Mesodermal cell (in vitro differentiated cells): Measurements from ENCODE around the gene KIF27. TPM values are rescaled to one million over a fixed set of nuclear protein-coding genes. Genes with fewer than 3 reads are reported as not detected.

ENCODE experiments used
- H3K27ac ChIP-seq: 2 replicates; pipeline ENCODE4 v1.7.0; 2013; ENCODE audit warnings: mild to moderate bottlenecking, low read depth, low read length, moderate library complexity; ENCODE audit not compliant: severe bottlenecking
- H3K36me3 ChIP-seq: 2 replicates; pipeline ENCODE4 v1.7.1; 2013; ENCODE audit warnings: mild to moderate bottlenecking, low read length, moderate library complexity; ENCODE audit not compliant: control insufficient read depth, insufficient read depth
- H3K4me1 ChIP-seq: one replicate; pipeline ENCODE4 v1.7.1; 2013; ENCODE audit warnings: mild to moderate bottlenecking, low read length; ENCODE audit not compliant: insufficient read depth, control insufficient read depth, poor library complexity, severe bottlenecking
- H3K4me3 ChIP-seq: 2 replicates; pipeline ENCODE4 v1.7.0; 2013; ENCODE audit warnings: low read length, control low read depth, mild to moderate bottlenecking; ENCODE audit not compliant: insufficient read depth, poor library complexity, severe bottlenecking; ENCODE audit errors: extremely low read depth
- H3K9me3 ChIP-seq: 2 replicates; pipeline ENCODE4 v1.7.1; 2013; ENCODE audit warnings: mild to moderate bottlenecking, low read length, moderate library complexity; ENCODE audit not compliant: control insufficient read depth
- WGBS, 2 experiments: methylation state at CpG; one replicate each; pipeline ENCODE4 v1.1.5; 2013; ENCODE audit warnings: missing lambda C conversion rate in 2 of 2; ENCODE audit not compliant: insufficient coverage in 2 of 2; 5-methylcytosine and 5-hydroxymethylcytosine counted together
- polyA plus RNA-seq, 2 experiments: library from polyadenylated mRNA; stranded (reverse); fragments of 50-300 nt; gene quantifications; one replicate each; pipeline ENCODE4 v1.2.3, GENCODE V29; 2013

Gene KIF27
- polyA plus RNA-seq (2013, experiment 1 of 2), result 4.0 TPM
- 6.8 TPM for polyA plus RNA-seq (2013, experiment 2 of 2)

- Histone ChIP-seq H3K4me1 (no peaks in the 10 kb centered on the region), H3K36me3 (peaks cover 5% of the 10 kb centered on the region), H3K9me3 (no peaks in the 10 kb centered on the region), H3K4me3 (peak within 1 kb of the TSS; percentile 58), H3K27ac (peak within 1 kb of the TSS; percentile 98)
- 0 to 1% methylated on average over 55 to 74 of the region's 92 CpGs for WGBS, 2 experiments
Observed at GRCh38 chr9:83920927-83921707, at the start of gene KIF27. Gene KIF27, minus strand, starts transcription at chr9:83921432. Its CDS starts 5,841 bp downstream, at chr9:83915591.

GRCh38 chr9:83969602-83970001 lies 48.4 kb upstream of the KIF27 start:
- H3K4me3 ChIP-seq, result no peak overlapping the region
- no peaks in the 10 kb centered on the region for H3K9me3 ChIP-seq
- H3K36me3 ChIP-seq, result peaks cover 78% of the 10 kb centered on the region
- 100% methylated on average over 2 of the region's 3 CpGs for WGBS, 2 experiments
- H3K27ac ChIP-seq, result no peak overlapping the region
- no peaks in the 10 kb centered on the region for H3K4me1 ChIP-seq

- Histone ChIP-seq H3K27ac (no peak overlapping the region), H3K36me3 (peaks cover 54% of the 10 kb centered on the region), H3K4me1 (no peaks in the 10 kb centered on the region), H3K9me3 (no peaks in the 10 kb centered on the region), H3K4me3 (no peak overlapping the region)
- WGBS, 2 experiments, result 83 to 100% methylated on average over 1 of the region's 1 CpG
Observed at GRCh38 chr9:83967073-83967472, 45.8 kb upstream of the KIF27 start.

GRCh38 chr9:83966209-83966582 lies 45.0 kb upstream of the KIF27 start:
- Histone ChIP-seq H3K27ac (peak overlapping the region; percentile 25), H3K9me3 (no peaks in the 10 kb centered on the region), H3K4me1 (no peaks in the 10 kb centered on the region), H3K4me3 (no peak overlapping the region), H3K36me3 (peaks cover 45% of the 10 kb centered on the region)
- WGBS, 2 experiments, result 95 to 97% methylated on average over 6 to 7 of the region's 8 CpGs

GRCh38 chr9:83965350-83966208 lies 44.3 kb upstream of the KIF27 start:
- H3K4me1 ChIP-seq, result no peaks in the 10 kb centered on the region
- no peaks in the 10 kb centered on the region for H3K9me3 ChIP-seq
- peak overlapping the region; percentile 67 for H3K27ac ChIP-seq
- H3K36me3 ChIP-seq, result peaks cover 39% of the 10 kb centered on the region
- 85 to 86% methylated on average over 6 to 10 of the region's 11 CpGs for WGBS, 2 experiments
- no peak overlapping the region for H3K4me3 ChIP-seq

- no peaks in the 10 kb centered on the region for H3K9me3 ChIP-seq
- H3K4me3 ChIP-seq, result no peak overlapping the region
- no peaks in the 10 kb centered on the region for H3K4me1 ChIP-seq
- H3K27ac ChIP-seq, result peak overlapping the region; percentile 67
- WGBS, 2 experiments, result 73 to 90% methylated on average over 2 of the region's 2 CpGs
- H3K36me3 ChIP-seq, result peaks cover 33% of the 10 kb centered on the region
Observed at GRCh38 chr9:83964973-83965349, 43.7 kb upstream of the KIF27 start.

- H3K9me3 ChIP-seq, result no peaks in the 10 kb centered on the region
- H3K4me1 ChIP-seq, result no peaks in the 10 kb centered on the region
- 71 to 93% methylated on average over 1 to 2 of the region's 3 CpGs for WGBS, 2 experiments
- no peak overlapping the region for H3K4me3 ChIP-seq
- no peak overlapping the region for H3K27ac ChIP-seq
- H3K36me3 ChIP-seq, result peaks cover 8% of the 10 kb centered on the region
Observed at GRCh38 chr9:83962165-83962564, 40.9 kb upstream of the KIF27 start.

- H3K27ac ChIP-seq, result no peak overlapping the region
- H3K4me3 ChIP-seq, result no peak overlapping the region
- no peaks in the 10 kb centered on the region for H3K9me3 ChIP-seq
- H3K36me3 ChIP-seq, result no peaks in the 10 kb centered on the region
- WGBS, 2 experiments, result 85 to 87% methylated on average over 4 to 5 of the region's 5 CpGs
- H3K4me1 ChIP-seq, result no peaks in the 10 kb centered on the region
Observed at GRCh38 chr9:83960991-83961390, 39.8 kb upstream of the KIF27 start.

GRCh38 chr9:83959061-83959460 lies 37.8 kb upstream of the KIF27 start:
- Histone ChIP-seq H3K4me1 (no peaks in the 10 kb centered on the region), H3K9me3 (no peaks in the 10 kb centered on the region), H3K36me3 (no peaks in the 10 kb centered on the region), H3K4me3 (no peak overlapping the region), H3K27ac (no peak overlapping the region)
- WGBS, 2 experiments, result 84 to 100% methylated on average over 1 to 3 of the region's 4 CpGs

- 84% methylated on average over 4 of the region's 4 CpGs; no CpG with 5 or more reads in 1 of the 2 experiments for WGBS, 2 experiments
- no peak overlapping the region for H3K27ac ChIP-seq
- H3K4me1 ChIP-seq, result no peaks in the 10 kb centered on the region
- peak overlapping the region; percentile 36 for H3K4me3 ChIP-seq
- H3K9me3 ChIP-seq, result no peaks in the 10 kb centered on the region
- H3K36me3 ChIP-seq, result peaks cover under 1% of the 10 kb centered on the region
Observed at GRCh38 chr9:83957248-83957513, 35.9 kb upstream of the KIF27 start.
